Measurements from ENCODE around the gene ACOT8. TPM values are rescaled to one million over a fixed set of nuclear protein-coding genes. Genes with fewer than 3 reads are reported as not detected.

Gene ACOT8
- total and polyA plus RNA-seq, 9 of the 15 experiments (the other 6 are each of a cell fraction or from before 2014, with no cell fraction given) = 8.2 to 46.7 (median 20.7) TPM

DNA sequence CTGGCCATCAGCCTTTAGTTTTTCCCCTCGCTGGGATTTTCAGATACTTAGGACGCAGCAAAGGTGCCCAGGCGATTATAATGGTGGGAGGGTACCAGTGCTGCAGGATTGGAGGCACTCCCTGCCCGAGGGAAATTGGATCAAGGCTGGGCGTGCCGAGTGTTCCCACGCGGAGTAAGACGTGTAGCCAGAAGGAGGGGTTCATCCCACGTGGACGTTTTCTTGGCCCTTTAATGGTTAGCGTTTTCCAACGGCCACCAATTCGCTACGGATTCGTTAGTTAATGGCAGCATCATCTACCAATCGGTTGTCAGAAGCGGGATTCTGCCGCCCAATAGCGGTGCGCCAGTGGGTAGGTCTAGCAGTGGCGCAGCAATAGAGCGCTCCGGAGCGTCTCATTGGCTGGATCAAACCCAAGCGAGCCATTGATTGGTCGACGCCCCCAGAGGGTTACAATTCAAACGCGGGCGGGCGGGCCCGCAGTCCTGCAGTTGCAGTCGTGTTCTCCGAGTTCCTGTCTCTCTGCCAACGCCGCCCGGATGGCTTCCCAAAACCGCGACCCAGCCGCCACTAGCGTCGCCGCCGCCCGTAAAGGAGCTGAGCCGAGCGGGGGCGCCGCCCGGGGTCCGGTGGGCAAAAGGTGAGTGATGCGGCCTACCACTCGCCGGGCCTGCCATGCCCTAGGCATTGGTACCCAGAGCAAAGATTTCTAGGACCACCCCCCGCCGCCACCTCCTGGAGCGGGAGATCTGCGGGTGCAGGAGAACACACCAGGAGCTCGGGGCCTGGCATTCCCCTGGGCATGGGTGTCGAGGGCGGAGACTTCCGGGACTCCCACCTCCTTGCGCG lies 44.8 kb downstream of the ACOT8 start, which contains the start of gene UBE2C (continued):
- TF ChIP-seq RBFOX2 (IDR thresholded peaks at IDR 0.05; ENCODE audit: low read depth, low read length) (peak; percentile 37; the same call in 1 of the 2 replicates), TBL1XR1 (IDR thresholded peaks at IDR 0.05; ENCODE audit: low read length in 2 of 2) (no peak), SRSF9 (IDR thresholded peaks at IDR 0.05; ENCODE audit: borderline replicate concordance, low read depth, low read length) (no peak), KAT7 (CRISPR knock-in tag; IDR thresholded peaks at IDR 0.05; ENCODE audit: borderline replicate concordance) (no peak), FIP1L1 (IDR thresholded peaks at IDR 0.05; ENCODE audit: low read depth, low read length, poor library complexity, severe bottlenecking) (no peak), TGIF2 (CRISPR knock-in tag; IDR thresholded peaks at IDR 0.05) (no peak), NCOA1 (IDR thresholded peaks at IDR 0.05; ENCODE audit: low read depth) (no peak), XRCC5 (IDR thresholded peaks at IDR 0.05; ENCODE audit: low read depth, low read length) (no peak), POLR2G (IDR thresholded peaks at IDR 0.05; ENCODE audit: low read depth, low read length) (peak; percentile 68), HMGN3 (IDR thresholded peaks at IDR 0.05; ENCODE audit: borderline replicate concordance, extremely low read depth, insufficient read length, low read depth, low read length) (no peak), GATAD2B (IDR thresholded peaks at IDR 0.05; ENCODE audit: borderline replicate concordance) (no peak), NFYB (IDR thresholded peaks at IDR 0.05; ENCODE audit: extremely low read depth, insufficient read length) (peak; percentile 48), PHTF2 (CRISPR knock-in tag; IDR thresholded peaks at IDR 0.05) (no peak)
- TF ChIP-seq, protein P1, sequence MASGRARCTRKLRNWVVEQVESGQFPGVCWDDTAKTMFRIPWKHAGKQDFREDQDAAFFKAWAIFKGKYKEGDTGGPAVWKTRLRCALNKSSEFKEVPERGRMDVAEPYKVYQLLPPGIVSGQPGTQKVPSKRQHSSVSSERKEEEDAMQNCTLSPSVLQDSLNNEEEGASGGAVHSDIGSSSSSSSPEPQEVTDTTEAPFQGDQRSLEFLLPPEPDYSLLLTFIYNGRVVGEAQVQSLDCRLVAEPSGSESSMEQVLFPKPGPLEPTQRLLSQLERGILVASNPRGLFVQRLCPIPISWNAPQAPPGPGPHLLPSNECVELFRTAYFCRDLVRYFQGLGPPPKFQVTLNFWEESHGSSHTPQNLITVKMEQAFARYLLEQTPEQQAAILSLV (tag; IDR thresholded peaks at IDR 0.05) = no peak
- TF ChIP-seq, protein P2, sequence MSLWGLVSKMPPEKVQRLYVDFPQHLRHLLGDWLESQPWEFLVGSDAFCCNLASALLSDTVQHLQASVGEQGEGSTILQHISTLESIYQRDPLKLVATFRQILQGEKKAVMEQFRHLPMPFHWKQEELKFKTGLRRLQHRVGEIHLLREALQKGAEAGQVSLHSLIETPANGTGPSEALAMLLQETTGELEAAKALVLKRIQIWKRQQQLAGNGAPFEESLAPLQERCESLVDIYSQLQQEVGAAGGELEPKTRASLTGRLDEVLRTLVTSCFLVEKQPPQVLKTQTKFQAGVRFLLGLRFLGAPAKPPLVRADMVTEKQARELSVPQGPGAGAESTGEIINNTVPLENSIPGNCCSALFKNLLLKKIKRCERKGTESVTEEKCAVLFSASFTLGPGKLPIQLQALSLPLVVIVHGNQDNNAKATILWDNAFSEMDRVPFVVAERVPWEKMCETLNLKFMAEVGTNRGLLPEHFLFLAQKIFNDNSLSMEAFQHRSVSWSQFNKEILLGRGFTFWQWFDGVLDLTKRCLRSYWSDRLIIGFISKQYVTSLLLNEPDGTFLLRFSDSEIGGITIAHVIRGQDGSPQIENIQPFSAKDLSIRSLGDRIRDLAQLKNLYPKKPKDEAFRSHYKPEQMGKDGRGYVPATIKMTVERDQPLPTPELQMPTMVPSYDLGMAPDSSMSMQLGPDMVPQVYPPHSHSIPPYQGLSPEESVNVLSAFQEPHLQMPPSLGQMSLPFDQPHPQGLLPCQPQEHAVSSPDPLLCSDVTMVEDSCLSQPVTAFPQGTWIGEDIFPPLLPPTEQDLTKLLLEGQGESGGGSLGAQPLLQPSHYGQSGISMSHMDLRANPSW (CRISPR knock-in tag; IDR thresholded peaks at IDR 0.05) = no peak
- TF ChIP-seq, protein P3, sequence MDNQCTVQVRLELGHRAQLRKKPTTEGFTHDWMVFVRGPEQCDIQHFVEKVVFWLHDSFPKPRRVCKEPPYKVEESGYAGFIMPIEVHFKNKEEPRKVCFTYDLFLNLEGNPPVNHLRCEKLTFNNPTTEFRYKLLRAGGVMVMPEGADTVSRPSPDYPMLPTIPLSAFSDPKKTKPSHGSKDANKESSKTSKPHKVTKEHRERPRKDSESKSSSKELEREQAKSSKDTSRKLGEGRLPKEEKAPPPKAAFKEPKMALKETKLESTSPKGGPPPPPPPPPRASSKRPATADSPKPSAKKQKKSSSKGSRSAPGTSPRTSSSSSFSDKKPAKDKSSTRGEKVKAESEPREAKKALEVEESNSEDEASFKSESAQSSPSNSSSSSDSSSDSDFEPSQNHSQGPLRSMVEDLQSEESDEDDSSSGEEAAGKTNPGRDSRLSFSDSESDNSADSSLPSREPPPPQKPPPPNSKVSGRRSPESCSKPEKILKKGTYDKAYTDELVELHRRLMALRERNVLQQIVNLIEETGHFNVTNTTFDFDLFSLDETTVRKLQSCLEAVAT (IDR thresholded peaks at IDR 0.05) = no peak

Data from K562 (cell line).